ENCODE results near the gene VPS8.

DNA sequence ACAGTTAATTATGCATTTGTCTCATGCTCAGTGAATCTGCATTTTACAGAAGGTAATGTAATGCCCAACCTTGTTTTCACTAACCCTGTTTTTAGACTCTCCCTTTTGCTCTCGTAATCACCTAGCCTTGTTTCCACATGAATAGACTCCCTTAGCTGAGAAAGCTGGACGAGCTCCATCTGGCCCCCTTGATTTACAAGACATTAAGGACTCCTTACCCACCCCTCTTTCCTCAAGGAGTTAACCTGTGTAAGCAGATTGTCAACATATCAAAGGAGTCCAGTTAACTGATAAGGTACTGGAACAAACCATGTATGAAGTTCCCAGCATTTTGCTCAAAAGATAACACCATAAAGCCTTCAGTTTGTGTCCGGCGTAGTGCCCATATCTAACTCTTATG lies 99.6 kb downstream of the VPS8 start:
- TF ChIP-seq IKZF1 (IDR thresholded peaks at IDR 0.05) (no peak), TARDBP (CRISPR knock-in tag; IDR thresholded peaks at IDR 0.05) (no peak), TCF7L2 (IDR thresholded peaks at IDR 0.05; ENCODE audit: low read depth, low read length) (no peak), NFIC (IDR thresholded peaks at IDR 0.05; ENCODE audit: low read length) (no peak), NCOA2 (CRISPR knock-in tag; IDR thresholded peaks at IDR 0.05) (no peak), TFDP2 (CRISPR knock-in tag; IDR thresholded peaks at IDR 0.05) (no peak), SRF (IDR thresholded peaks at IDR 0.05; ENCODE audit: low read depth, low read length) (no peak), FLYWCH1 (CRISPR knock-in tag; IDR thresholded peaks at IDR 0.05) (no peak)

Measured in HepG2 (cell line).